Activated T-cell treated with anti-CD3 and anti-CD28 coated beads, Interleukin-2, amount 50 U/mL, for 1 hour (primary cell): ENCODE results near the gene ARHGEF16.

ENCODE experiments used
- DNase-seq: peaks from one replicate; pipeline ENCODE4 v3.0.0-alpha.2; 2020

ARHGEF16 gene

DNA sequence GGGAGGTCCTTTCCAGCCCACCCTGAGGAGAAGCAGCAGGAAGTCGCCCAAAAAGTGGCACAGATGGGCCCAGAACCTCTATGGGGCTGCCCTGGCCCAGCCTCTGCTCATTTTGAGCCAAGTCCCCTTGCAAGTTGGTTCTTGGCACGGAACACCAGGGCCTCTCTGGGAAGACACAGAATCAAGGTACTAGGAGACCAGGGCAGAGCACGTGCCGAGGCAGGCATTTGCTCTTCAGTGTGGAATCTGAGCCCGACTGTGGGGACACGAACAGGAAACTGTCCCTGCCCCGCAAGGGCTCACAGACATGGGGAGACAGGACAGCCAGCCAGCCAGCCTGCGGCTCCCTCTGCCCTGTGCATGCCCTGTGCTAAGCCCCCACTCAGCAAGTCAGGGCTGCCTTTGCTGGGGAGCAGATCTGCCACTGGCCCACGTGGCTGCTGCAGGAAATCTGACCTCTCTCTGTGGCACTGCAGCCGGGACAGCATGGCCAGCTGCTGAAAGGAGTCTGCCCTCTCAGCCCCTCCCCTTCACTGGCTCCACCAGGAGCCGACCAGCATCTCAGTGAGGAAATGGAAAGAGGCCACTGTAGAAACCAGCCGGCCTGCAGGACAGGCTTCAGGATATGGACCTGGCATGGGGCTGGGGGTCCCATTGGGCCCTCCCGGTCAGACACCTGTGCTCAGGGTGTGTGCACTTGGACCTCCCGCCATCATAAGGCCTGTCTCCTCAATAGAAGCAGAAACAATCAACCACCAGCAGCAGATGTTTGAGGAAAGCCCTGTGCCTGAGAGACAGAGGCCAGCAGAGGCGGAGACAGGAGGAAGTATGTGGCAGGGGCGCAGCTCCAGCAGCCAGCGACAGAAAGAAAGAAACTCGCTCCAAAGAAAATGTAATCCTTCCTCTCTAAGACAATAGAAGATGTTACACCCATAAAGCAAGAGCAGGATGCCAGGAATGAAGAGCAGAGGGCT lies 3.7 kb downstream of the ARHGEF16 start:
- no peak for DNase-seq

DNA sequence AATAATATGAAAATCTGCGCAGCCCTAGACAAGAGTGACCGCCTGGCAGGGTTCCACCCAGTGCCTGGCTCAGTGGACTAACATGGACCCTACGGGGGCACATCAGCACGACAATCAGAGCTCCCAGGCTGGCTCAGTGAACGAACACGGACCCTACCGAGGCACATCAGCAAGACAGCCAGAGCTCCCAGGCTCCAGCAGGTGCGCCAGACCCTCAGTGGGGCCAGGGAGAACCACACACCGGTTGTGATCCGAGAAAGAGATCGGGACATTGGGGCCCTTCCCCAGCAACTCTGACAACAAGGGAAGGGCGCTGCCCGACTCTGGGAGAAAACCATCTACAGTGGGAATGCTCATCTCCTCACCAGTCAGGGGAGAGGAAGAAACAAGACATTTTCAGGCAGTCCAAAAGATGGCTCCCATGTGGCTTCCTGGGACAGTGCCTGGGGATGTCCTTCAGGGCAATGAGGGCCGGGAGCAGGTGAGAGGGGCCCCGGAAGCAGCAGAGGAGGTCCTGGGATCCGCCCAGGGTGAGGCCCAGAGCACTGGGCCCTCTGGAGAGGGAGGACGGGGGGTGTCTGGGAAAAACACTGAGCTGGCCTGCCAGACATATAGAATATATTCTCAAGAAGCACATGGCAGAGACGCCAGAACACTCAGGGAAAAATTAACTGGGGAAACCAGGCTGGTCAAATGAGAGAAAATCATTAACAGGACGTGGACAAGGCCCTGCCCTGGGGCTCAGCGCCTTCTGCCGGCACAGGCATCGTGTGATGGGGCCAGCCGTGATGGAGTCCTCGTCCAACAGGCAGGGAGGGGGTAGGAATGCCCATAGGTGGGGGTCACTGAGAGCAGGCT lies 4.8 kb downstream of the ARHGEF16 start:
- no peak for DNase-seq

DNA sequence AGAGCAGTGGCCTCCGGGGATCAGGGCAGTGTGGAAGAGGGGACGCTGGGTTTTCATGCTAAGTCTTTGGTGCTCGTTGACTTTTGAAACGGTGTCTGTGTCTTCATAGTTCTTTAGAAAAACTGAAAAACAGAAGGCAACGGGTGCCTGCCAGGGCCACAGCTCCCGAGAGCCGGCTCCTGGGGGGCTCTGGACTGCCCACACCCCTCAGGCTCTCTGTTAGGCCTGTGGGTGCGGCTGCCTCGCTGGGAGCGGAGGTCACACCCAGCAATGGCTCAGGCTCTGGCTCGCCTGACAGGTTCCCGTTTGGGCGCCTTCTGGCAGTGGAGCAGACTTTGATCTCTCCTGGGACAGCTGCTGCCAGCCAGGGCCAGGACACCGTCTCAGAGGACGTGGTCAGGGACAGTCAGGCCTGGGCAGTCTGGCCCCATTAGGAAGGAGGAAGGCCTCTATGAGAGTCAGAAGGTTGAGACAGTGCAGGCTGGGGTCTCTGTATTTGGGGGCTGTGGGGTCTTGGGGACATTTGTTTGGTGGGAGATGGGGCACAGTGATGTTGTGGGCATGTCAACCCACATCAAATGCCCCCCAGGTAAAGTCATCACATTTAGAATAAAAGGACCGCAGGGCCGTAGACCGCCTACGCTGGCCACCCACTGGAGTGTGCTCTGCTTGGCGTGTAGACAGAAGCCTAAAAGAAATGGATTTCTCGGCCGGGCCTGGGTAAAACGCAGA lies 5.6 kb downstream of the ARHGEF16 start:
- DNase-seq = no peak

DNA sequence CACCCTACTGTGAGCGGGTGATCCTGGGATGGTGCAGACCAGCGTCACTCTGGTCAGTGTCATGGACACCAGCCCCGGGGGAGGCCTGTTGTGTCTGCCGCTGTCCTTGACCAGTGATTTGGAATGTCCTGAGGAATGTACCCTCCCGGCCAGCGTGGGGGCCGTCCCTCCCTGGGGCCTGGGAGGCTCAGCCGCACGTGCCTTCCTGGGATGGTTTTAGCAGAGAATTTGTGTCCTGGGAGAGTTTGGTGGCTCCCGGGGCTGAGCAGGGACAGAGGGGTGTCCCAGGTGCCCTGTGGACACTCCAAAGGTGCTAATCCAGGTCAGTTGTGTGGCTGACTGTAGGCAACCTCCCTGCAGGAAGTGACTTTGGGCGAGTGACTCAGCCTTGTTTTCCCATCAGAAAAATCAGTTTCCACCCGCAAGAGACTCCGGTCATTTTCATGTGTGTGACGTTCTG lies 6.2 kb downstream of the ARHGEF16 start:
- no peak for DNase-seq

DNA sequence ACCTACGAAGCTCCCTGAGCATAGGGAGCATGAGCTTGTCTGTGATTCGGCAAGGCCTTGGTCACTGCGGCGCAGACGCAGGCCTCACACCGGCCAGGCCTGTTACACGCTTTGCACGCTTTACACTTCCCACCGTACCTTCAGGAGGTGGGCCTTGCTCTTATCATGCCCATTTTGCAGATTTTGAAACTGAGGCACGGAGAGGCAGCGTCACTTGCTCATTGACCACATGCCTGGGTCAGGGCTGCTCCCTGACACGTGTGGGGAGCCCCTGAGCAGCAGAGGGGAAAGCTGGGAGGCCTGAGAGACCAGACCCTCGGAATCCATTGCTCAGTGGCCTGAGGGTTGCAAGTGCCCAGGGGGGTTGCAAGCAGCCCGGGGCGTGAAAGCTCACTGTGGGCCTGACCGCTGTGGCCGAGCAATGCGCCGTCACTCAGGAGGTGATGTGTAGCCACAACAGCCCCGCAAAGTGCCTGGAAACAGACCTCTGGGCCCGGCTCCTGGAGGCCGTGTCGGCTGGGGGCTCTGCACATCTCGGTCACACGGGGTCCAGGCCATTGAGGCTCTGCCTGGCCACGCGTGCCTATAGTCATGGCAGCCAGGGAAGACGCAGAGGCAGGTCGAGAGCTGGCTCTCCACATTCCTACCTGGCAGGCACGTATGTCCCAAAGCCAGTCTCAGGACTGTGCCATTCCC lies 6.9 kb downstream of the ARHGEF16 start:
- no peak for DNase-seq

DNA sequence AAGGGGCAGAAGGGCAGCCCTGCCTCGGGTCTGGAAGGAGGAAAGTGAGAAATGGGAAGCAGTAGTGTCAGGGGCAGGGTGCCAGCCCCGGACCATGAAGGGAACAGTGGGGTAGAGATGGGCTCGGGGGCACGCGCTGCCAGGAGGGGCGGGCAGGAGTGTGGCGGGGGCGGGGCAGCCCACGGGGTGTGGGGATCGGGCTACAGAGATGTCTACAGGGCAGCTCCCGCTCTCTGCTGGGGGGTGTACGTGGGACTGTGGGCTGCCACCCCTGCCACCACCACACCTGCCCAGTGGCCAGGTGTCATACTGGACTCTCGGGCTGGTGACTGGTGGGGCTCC lies 7.4 kb downstream of the ARHGEF16 start:
- DNase-seq = no peak

DNA sequence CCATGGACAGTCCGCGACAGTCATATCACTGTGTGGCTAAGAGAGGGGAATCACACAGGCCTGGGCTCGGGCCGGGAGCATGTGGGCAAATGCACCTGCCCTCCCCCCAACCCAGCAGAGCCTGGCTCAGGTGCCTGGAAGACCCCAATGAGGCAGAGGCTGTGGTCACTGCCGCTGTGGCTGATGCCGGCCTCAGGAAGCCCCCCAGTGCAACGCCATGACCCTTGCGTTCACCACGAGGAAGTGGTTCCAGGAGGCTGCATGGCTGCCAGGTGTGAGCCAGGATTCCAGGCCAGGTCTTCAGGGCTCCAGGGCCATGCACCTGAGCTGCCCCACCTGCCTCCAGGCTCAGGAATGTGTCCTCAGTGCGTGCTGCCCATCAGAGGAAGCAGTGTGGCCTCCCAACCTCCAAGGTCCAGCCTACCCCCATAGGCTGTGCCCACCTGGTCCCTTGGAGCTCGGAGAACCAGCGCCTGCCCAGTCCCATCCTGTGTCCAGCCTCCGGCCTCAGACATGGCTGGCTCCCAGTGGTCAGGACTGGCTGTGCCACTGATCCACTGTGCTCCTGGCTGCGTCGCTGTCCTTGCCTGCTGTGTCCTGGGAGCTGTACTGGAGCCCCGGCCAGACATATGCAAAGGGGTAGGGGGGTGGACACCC lies 8.0 kb downstream of the ARHGEF16 start:
- DNase-seq = no peak

DNA sequence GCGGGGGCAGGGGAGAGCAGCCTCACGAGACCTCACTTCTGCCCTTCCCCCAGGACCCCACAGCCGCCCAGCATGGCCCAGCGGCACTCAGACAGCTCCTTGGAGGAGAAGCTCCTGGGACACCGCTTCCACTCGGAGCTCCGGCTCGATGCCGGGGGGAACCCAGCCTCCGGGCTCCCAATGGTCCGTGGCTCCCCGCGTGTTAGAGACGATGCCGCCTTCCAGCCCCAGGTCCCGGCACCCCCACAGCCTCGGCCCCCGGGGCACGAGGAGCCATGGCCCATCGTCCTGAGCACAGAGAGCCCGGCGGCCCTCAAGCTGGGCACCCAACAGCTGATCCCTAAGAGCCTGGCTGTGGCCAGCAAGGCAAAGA lies 8.5 kb downstream of the ARHGEF16 start:
- no peak for DNase-seq

DNA sequence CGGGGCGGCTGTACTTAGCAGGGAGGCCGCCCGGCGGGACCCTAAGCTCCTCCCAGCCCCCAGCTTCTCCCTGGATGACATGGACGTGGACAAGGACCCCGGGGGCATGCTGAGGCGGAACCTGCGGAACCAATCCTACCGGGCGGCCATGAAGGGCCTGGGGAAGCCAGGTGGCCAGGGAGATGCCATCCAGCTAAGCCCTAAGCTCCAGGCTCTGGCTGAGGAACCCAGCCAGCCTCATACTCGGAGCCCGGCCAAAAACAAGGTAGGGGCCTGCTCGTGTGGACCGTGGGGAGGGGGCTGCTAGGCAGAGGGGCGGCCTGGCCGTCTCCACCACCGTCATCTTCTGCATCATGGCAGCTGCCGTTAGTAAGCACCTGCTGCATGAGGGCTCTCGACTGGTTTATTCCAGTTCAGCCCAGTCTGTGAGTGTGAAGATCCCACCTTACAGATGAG lies 9.0 kb downstream of the ARHGEF16 start:
- no peak for DNase-seq

DNA sequence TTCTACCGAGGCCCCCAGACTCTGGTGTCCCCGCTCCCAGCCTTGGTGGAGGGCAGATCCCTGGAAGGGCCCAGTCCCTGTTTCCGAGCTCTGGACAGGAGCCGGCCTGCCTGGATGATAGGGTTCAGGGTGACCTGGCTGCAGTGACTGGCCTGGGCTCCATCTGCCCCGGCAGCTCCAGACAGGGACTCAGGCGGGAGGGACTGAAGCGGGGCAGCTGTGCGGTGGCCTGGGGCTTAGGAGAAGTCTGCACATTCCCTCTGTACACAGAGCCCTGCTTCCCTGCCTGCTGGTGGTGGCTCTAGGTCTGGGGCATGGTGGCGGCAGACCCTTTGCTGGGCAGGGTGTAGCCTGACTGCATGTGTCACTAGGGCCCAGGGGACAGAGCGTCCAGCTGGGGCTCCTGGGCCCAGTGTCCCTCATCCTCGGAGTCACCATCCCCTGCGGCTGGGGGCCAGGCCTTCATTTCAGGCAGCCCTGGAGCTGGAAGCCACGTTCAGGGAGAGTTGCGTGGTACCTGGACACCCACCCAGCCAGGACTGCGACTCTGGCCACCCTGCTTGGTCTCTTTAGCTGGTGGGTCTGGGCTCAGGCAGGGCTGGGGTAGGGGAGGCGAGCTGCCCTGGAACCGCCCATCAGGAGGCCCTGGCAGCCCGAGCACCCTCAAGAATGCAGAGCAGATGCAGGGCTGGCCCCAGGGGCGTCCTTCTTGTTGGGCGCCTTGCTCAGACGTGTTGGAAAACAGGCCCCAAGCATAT lies 9.6 kb downstream of the ARHGEF16 start:
- no peak for DNase-seq

DNA sequence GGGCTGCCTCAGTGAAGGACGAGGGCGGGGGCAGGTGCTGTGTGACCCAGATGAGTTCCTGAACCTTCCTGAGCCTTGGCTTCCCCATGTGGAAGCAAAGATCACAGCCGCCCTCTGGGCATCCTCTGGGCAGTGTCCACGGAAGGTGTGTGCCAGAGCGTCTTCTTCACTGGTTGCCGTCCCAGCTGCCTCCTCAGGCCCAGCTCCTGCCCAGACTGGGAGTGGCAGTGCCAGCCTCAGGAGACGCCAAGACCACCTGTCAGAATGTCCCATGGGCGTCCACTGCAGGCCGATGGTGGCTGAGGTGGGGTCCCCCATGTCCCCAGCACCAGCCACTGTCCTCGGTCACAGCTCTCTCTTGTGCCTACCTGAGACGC lies 10.2 kb downstream of the ARHGEF16 start:
- DNase-seq = no peak

DNA sequence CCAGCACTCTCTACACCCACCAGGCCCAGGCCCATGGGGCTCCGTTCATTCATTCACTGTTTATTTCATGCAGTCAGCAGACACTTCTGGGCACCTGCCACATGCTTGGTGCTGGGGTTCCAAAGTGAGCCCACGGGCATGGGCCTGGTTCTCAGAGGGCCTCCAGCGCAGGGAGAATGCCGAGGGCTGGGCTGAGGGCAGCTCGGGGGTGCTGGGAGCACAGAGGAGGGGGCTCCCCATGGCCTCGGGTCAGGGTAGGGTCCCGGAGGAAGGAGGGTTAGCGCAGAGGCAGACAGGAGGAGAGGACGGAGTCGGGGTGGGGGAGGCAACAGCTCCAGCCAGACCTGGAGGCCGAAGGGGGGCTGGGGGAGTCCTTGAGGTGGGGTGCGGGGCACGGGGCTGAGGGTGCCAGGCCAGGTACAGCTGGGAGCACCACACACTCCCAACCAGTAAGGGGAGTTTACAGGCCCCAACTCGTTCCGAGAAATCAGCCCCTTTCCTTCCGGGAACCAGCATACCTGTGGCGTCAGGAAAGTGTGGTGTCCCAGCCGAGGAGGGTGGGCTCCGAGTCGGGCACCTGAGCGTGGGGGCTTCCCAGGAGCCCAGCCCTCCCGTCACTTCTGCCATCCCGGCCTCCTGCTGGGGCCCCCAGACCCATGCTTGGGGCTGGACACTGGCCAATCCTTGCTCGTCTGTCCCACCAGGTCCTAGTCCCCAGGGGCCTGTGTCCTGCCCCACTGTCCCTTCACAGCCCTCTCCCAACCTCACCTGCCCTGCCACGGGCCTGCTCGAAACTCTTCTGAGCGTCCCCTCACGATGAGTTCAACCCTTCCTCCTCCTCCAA lies 10.8 kb downstream of the ARHGEF16 start:
- DNase-seq = no peak

DNA sequence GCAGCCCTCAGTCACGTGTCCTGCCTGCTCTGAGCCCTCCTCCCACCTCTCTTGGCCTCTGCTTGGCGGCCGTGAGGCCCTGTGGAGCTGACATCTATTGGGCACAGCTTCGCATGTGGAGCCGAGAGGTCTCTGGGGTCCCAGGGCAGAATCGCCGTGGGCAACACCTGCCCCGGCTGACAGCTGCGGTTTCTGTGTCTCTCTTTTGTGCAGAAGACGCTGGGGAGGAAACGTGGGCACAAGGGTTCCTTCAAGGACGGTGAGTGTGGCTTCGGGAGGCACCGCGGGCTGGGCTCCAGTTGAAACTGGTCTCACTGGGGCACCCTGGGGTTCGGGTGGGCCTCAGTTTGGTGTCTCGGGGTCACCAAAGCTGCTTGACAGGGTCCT lies 11.5 kb downstream of the ARHGEF16 start:
- DNase-seq = no peak

DNA sequence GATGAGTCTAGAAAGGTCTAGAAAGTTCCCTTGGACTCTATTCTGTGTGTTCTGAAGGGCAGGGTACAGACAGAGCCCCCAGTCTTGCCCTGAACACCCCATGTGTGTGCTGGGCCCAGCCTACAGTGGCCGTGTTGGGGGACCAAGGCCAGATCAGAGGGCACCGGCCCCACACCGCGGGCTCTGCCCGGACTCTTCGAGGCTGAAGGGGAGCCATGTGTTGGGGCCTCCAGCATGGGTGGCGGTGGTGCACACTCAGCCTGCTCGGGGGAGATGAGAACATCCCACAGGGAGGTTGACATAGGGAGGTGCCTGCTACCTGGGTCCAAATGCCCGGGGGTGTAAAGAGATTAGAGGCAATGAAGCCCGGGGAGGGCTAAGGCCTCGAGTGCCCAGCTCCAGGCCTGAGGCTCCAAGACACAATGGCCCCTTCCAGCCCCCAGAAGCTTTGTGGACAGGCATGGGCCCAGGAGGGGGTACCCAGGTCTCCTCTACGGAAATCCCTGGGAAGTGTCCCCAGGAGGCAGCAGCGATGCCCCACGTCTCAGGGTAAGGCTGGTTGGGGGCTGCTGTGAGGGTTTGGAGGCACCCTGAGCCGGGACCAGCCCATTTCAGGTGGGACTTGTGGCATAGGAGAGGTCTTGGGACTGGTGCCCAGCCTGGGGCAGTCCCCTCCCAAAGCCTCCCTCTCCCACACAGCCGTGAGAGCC lies 12.1 kb downstream of the ARHGEF16 start:
- DNase-seq = no peak

DNA sequence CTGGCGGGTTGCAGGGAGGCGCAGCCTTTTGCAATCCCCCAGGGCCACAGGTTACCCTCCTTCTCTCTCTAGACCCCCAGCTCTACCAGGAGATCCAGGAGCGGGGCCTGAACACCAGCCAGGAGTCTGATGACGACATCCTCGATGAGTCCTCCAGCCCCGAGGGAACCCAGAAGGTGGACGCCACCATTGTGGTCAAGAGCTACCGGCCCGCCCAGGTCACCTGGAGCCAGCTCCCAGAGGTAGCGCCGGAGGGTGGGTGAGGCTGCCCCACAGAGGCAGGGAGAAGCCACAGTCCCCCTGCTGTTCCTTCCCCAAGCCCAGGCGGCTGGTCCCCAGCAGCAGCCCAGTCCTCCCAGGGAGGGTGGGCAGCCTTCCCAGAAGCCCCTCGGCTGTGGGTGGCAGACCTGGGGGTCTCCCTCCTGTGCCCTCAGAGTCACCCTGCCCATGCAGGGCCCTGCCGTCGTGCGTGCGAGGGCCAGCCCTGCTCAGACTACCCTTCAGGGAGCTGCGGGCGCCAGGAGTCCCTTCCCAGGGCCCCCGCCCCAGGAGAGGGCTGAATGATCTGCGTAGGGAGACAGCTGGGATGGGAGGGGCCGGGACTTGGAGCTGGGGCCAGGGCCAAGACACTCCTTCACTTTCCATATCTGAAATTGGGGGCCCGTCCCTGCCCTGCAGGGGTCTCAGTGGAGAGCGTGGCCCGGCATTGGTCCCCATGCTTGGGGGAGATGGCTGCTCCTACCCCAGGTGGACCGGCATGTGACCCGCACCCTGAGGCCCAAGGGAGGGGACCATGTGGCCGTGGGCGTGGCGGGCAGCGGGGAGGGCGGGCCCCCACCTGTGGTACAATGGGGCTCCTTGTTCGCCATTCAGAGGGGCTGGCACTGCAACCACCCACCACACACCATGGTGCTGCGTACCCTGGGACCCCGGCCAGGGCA lies 12.9 kb downstream of the ARHGEF16 start:
- no peak for DNase-seq

DNA sequence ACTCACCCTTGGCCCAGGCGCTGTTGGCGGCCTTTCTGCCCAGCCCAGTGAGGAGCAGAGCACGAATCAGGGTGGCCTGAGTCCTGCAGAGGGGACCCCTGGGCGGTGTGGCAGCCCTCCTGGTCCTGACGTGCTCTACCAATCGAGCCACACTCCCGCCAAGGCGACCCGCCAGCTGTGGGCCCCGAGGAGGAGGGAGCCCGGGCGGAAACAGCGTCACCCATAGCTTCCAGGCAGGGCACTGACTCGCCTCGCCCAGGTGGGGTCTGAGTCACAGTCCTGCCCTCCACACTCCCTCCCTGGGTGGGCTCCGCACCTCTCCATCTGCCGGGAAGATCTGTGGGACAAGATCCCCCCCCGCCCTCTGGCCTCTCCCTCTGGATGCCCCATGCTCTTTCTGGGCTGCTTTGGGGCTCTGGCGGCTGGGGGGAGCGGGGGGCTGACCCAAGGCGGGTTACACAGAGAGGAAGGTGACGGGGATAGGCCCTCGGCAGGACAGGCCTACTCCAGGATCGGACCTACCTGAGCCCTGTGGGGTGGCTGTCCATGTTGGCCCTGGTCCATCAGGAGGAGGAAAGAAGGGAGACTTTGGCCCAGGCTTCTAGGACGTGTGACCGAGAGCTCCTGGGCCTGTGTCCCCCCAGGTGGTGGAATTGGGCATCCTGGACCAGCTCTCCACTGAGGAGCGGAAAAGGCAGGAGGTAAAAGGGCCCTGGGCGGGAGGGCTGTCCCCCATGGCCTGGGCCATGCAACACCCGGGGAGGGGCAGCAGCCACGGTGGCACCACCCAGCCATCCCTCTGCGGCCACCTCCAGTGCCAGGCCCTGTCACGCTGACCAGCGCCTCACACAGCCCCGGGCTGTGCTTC lies 14.0 kb downstream of the ARHGEF16 start:
- no peak for DNase-seq

DNA sequence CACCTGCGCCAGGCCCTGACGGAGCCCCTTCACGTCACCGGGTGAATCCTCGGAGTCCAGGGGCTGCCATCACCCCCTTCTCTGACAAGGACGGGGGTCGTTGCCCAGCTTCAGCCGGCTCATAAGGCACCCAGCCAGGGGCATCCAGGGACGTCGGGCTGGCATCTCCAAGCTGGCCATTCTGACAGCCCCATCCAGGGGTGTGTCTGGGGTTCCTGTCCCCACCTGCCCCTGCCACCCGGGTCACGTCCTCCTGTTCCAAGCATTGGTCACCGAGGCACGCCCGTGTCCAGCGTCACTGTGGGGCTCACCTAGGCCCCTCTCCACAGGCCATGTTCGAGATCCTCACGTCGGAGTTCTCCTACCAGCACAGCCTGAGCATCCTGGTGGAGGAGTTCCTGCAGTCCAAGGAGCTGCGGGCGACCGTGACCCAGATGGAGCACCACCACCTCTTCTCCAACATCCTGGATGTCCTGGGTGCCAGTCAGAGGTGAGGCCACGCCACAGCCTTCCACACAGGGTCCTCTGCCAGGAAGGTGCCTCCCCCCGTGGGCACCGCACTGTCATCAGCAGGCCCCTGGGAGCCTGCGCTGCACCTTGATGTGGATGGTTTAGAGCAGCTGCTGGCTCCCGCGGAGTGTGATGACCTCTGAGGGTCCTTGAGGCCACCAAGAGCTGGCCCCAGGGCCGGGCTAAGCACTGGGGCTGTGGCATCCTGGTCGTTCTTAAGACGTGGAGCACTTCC lies 14.8 kb downstream of the ARHGEF16 start:
- no peak for DNase-seq
